GM15510 (cell line): ENCODE data around the gene ACAT2.

Experiments
- POLR2A ChIP-seq: IDR thresholded peaks from 3 replicates; pipeline ENCODE4 v1.6.1; 2011; ENCODE audit warnings: borderline replicate concordance; ENCODE audit not compliant: insufficient read length; ENCODE audit errors: extremely low read depth

The ACAT2 gene

GRCh38 chr6:159790149-159790955 is 28.5 kb downstream of the ACAT2 start, which contains the start of gene MRPL18:
Gene MRPL18 (plus strand): TSS chr6:159790467. CDS start chr6:159790588, 121 bp downstream.
- peak; percentile 60 for TF ChIP-seq POLR2A

- no peak for TF ChIP-seq POLR2A
Observed at GRCh38 chr6:159790956-159791598, 29.2 kb downstream of the ACAT2 start.

GRCh38 chr6:159797554-159797953 is 35.7 kb downstream of the ACAT2 start:
- no peak for TF ChIP-seq POLR2A

- no peak for TF ChIP-seq POLR2A
Observed at GRCh38 chr6:159800141-159800865, 38.5 kb downstream of the ACAT2 start, which contains the start of gene PNLDC1. Gene PNLDC1 (plus strand): TSS chr6:159800276. CDS start chr6:159800308, 32 bp downstream.

- no peak for TF ChIP-seq POLR2A
Observed at GRCh38 chr6:159801935-159802334, 40.1 kb downstream of the ACAT2 start.

- TF ChIP-seq POLR2A = no peak
Observed at GRCh38 chr6:159804504-159804903, 42.7 kb downstream of the ACAT2 start.

- no peak for TF ChIP-seq POLR2A
Observed at GRCh38 chr6:159805440-159806020, 43.7 kb downstream of the ACAT2 start.

GRCh38 chr6:159806021-159806458 is 44.2 kb downstream of the ACAT2 start:
- no peak for TF ChIP-seq POLR2A

GRCh38 chr6:159807150-159807858 is 45.5 kb downstream of the ACAT2 start:
- TF ChIP-seq POLR2A = no peak

- no peak for TF ChIP-seq POLR2A
Observed at GRCh38 chr6:159808647-159809046, 46.8 kb downstream of the ACAT2 start.

GRCh38 chr6:159809149-159809548 is 47.3 kb downstream of the ACAT2 start:
- no peak for TF ChIP-seq POLR2A

GRCh38 chr6:159813781-159814180 is 51.9 kb downstream of the ACAT2 start:
- TF ChIP-seq POLR2A = no peak

- no peak for TF ChIP-seq POLR2A
Observed at GRCh38 chr6:159815410-159815809, 53.6 kb downstream of the ACAT2 start.
